Fibroblast of peridontal ligament (primary cell): ENCODE data around the gene RBKS.
A peak's percentile ranks its signal among the peaks of the same experiment; 100 is the strongest.
"Not testable (repeated sequence)": the region's sequence is repeated elsewhere in the genome, so short reads cannot be mapped to it uniquely, and the experiment has no call there.

Experiments used
- DNase-seq: peaks from one replicate; pipeline ENCODE4 v3.0.0-alpha.2; 2010; ENCODE audit errors: extremely low read depth

RBKS gene

GRCh38 chr2:27873091-27873490 is 17.1 kb downstream of the RBKS start:
- DNase-seq: no peak

GRCh38 chr2:27871802-27872201 is 18.4 kb downstream of the RBKS start:
- no peak for DNase-seq

GRCh38 chr2:27870724-27871123 is 19.5 kb downstream of the RBKS start:
- DNase-seq: no peak

GRCh38 chr2:27869763-27870162 is 20.4 kb downstream of the RBKS start:
- DNase-seq: no peak

- DNase-seq: no peak
Observed at GRCh38 chr2:27866237-27866636, 23.9 kb downstream of the RBKS start.

GRCh38 chr2:27863955-27864354 is 26.2 kb downstream of the RBKS start:
- DNase-seq: not testable (repeated sequence)

GRCh38 chr2:27863146-27863545 is 27.0 kb downstream of the RBKS start:
- DNase-seq: no peak

GRCh38 chr2:27860111-27860510 is 30.1 kb downstream of the RBKS start:
- DNase-seq: peak; percentile 92

- DNase-seq: peak; percentile 33
Observed at GRCh38 chr2:27857417-27858172, 32.6 kb downstream of the RBKS start.

GRCh38 chr2:27856956-27857355 is 33.2 kb downstream of the RBKS start:
- DNase-seq: no peak

GRCh38 chr2:27856386-27856785 is 33.8 kb downstream of the RBKS start:
- peak; percentile 65 for DNase-seq

GRCh38 chr2:27855476-27855875 is 34.7 kb downstream of the RBKS start:
- DNase-seq: peak; percentile 74

GRCh38 chr2:27854229-27854862 is 35.8 kb downstream of the RBKS start:
- no peak for DNase-seq

GRCh38 chr2:27852691-27853090 is 37.5 kb downstream of the RBKS start:
- no peak for DNase-seq

- peak; percentile 79 for DNase-seq
Observed at GRCh38 chr2:27849558-27850205, 40.5 kb downstream of the RBKS start.

GRCh38 chr2:27847333-27847732 is 42.9 kb downstream of the RBKS start:
- peak; percentile 38 for DNase-seq

- peak; percentile 23 for DNase-seq
Observed at GRCh38 chr2:27844821-27845255, 45.3 kb downstream of the RBKS start.

- no peak for DNase-seq
Observed at GRCh38 chr2:27843992-27844391, 46.2 kb downstream of the RBKS start.

- no peak for DNase-seq
Observed at GRCh38 chr2:27842894-27843293, 47.3 kb downstream of the RBKS start.

GRCh38 chr2:27839022-27839618 is 51.1 kb downstream of the RBKS start:
- DNase-seq: no peak

- DNase-seq: no peak
Observed at GRCh38 chr2:27838502-27838901, 51.7 kb downstream of the RBKS start.

GRCh38 chr2:27833931-27834330 is 56.3 kb downstream of the RBKS start:
- DNase-seq: peak; percentile 48
